ENCODE results near the gene LNPEP.
A peak's percentile ranks its signal among the peaks of the same experiment; 100 is the strongest.

Gene LNPEP

GRCh38 chr5:96926276-96926675, 9.6 kb upstream of the LNPEP start:
- H3K27me3 ChIP-seq (ENCODE audit: low read length), result no peaks in the 10 kb centered on the region
- H3K79me2 ChIP-seq (ENCODE audit: insufficient read depth, low read length), result no peaks in the 10 kb centered on the region
- H3K4me3 ChIP-seq (ENCODE audit: insufficient read depth, low read length, poor library complexity, severe bottlenecking), result no peak overlapping the region
- no peaks in the 10 kb centered on the region for H4K20me1 ChIP-seq (ENCODE audit: low read depth, low read length)
- H3K27ac ChIP-seq (ENCODE audit: low read depth, low read length), result peak overlapping the region; percentile 38; the same call in 1 of the 2 replicates
- H3K9ac ChIP-seq (ENCODE audit: low read length), result no peak overlapping the region
- no peaks in the 10 kb centered on the region for H3K9me3 ChIP-seq (ENCODE audit: insufficient read depth, low read length)
- peak overlapping the region; percentile 8 for H3K4me2 ChIP-seq (ENCODE audit: low read depth, low read length, poor library complexity, severe bottlenecking)
- H2AFZ ChIP-seq (ENCODE audit: low read depth, low read length, severe bottlenecking), result no peak overlapping the region
- H3K36me3 ChIP-seq (ENCODE audit: low read length), result no peaks in the 10 kb centered on the region
- H3K9me2 ChIP-seq (replicated peaks; ENCODE audit: insufficient read depth, low read length), result no peaks in the 10 kb centered on the region
- TF ChIP-seq EZH2phosphoT487 (conservative IDR thresholded peaks at IDR 0.05; ENCODE audit: low read length) (no peak), CTCF (IDR thresholded peaks at IDR 0.05; ENCODE audit: insufficient read depth, low read length, poor library complexity, severe bottlenecking) (no peak)
- peaks cover 50% of the 10 kb centered on the region for H3F3A ChIP-seq (ENCODE audit: insufficient read depth)

DNA sequence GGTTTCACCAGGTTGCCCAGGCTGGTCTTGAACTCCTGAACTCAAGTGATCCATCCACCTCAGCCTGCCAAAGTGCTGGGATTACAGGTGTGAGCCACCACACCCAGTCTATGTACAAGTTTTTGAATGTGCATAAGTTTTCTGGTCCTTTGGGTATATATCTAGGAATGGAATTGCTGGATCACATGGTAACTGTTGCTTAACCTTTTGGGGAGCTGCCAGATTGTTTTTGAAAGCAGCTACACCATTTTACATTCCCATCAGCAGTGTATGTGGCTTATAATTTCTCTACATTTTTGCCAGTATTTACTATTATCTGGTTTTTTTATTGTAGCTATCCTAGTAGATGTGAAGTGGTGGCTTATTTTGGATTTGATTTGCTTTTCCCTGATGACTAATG, 8.9 kb upstream of the LNPEP start:
- TF ChIP-seq EZH2phosphoT487 (conservative IDR thresholded peaks at IDR 0.05; ENCODE audit: low read length), result no peak
- TF ChIP-seq CTCF (IDR thresholded peaks at IDR 0.05; ENCODE audit: insufficient read depth, low read length, poor library complexity, severe bottlenecking), result no peak
- no peaks in the 10 kb centered on the region for H3K9me2 ChIP-seq (replicated peaks; ENCODE audit: insufficient read depth, low read length)
- H3F3A ChIP-seq (ENCODE audit: insufficient read depth), result peaks cover 52% of the 10 kb centered on the region
- H3K27ac ChIP-seq (ENCODE audit: low read depth, low read length), result no peak overlapping the region
- H4K20me1 ChIP-seq (ENCODE audit: low read depth, low read length), result no peaks in the 10 kb centered on the region
- no peaks in the 10 kb centered on the region; the same call in 1 of the 2 replicates for H3K27me3 ChIP-seq (ENCODE audit: low read length)
- no peak overlapping the region for H3K9ac ChIP-seq (ENCODE audit: low read length)
- H3K9me3 ChIP-seq (ENCODE audit: insufficient read depth, low read length), result no peaks in the 10 kb centered on the region
- no peaks in the 10 kb centered on the region for H3K36me3 ChIP-seq (ENCODE audit: low read length)
- H3K4me3 ChIP-seq (ENCODE audit: insufficient read depth, low read length, poor library complexity, severe bottlenecking), result no peak overlapping the region
- H2AFZ ChIP-seq (ENCODE audit: low read depth, low read length, severe bottlenecking), result no peak overlapping the region
- no peak overlapping the region for H3K4me2 ChIP-seq (ENCODE audit: low read depth, low read length, poor library complexity, severe bottlenecking)
- H3K79me2 ChIP-seq (ENCODE audit: insufficient read depth, low read length), result no peaks in the 10 kb centered on the region

DNA sequence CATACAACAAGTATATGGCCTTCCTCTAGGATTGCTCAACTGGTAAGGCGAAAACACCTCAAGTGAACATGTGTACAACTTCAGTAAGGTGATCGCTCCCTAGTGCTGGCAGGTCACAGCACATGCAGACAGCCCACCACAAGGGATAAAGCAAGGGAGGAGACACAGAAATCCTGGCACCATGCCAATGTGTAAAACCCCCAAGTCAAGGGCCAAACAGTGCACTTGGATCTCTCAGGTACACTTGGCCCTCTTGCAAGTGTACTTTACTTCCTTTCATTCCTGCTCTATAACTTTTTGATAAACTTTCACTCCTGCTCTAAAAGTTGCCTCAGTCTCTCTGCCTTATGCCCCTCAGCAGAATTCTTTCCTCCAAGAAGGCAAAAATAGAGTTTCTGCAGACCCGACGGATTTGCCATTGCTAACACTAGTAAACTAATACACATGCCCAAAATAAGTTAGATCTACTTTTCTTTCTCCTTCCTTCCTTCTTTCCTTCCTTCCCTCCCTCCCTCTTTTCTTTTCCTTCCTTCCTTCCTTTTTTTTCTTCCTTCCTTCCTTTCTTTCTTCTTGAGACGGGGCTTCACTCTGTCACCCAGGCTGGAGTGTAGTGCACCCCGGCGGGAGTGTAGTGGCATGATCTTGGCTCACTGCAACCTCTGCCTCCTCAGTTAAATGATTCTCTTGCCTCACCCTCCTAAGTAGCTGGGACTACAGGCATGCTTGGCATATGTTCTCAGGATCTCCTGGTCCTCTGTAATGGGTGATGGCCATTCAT, 6.8 kb upstream of the LNPEP start:
- H3K27ac ChIP-seq (ENCODE audit: low read depth, low read length), result peak overlapping the region; percentile 5; the same call in 1 of the 2 replicates
- H3K27me3 ChIP-seq (ENCODE audit: low read length), result no peaks in the 10 kb centered on the region; the same call in 1 of the 2 replicates

More for the DNA sequence above, 6.8 kb upstream of the LNPEP start:
- TF ChIP-seq CTCF (IDR thresholded peaks at IDR 0.05; ENCODE audit: insufficient read depth, low read length, poor library complexity, severe bottlenecking), result no peak
- no peak for TF ChIP-seq EZH2phosphoT487 (conservative IDR thresholded peaks at IDR 0.05; ENCODE audit: low read length)
- no peaks in the 10 kb centered on the region for H3K9me2 ChIP-seq (replicated peaks; ENCODE audit: insufficient read depth, low read length)
- peaks cover 14% of the 10 kb centered on the region; the same call in 1 of the 2 replicates for H3K79me2 ChIP-seq (ENCODE audit: insufficient read depth, low read length)
- H3K9me3 ChIP-seq (ENCODE audit: insufficient read depth, low read length), result no peaks in the 10 kb centered on the region
- H3K9ac ChIP-seq (ENCODE audit: low read length), result no peak overlapping the region
- no peaks in the 10 kb centered on the region for H3K36me3 ChIP-seq (ENCODE audit: low read length)
- H3K4me3 ChIP-seq (ENCODE audit: insufficient read depth, low read length, poor library complexity, severe bottlenecking), result no peak overlapping the region
- no peaks in the 10 kb centered on the region for H4K20me1 ChIP-seq (ENCODE audit: low read depth, low read length)
- no peak overlapping the region for H2AFZ ChIP-seq (ENCODE audit: low read depth, low read length, severe bottlenecking)
- peak overlapping the region; percentile 4 for H3K4me2 ChIP-seq (ENCODE audit: low read depth, low read length, poor library complexity, severe bottlenecking)
- H3F3A ChIP-seq (ENCODE audit: insufficient read depth), result peaks cover 57% of the 10 kb centered on the region

All from SU-DHL-6 (cell line).